Colon (tissue), 2 donors: ENCODE data around the gene LMNA.
"Not testable (repeated sequence)": the region's sequence is repeated elsewhere in the genome, so short reads cannot be mapped to it uniquely, and the experiment has no call there.

ENCODE experiments used
- FAIRE-seq: peaks from 2 replicates; lab custom pipeline; 2012; peaks lifted over from hg19 to GRCh38; lab: Jason Lieb, UNC
- donor health status: control.
- donor health status: control.

The LMNA gene

GRCh38 chr1:156122086-156122485 lies 7.6 kb downstream of the LMNA start:
- no peak for FAIRE-seq

GRCh38 chr1:156122519-156123355 lies 8.2 kb downstream of the LMNA start:
- no peak for FAIRE-seq

GRCh38 chr1:156123356-156124196 lies 9.1 kb downstream of the LMNA start:
- no peak for FAIRE-seq

- no peak for FAIRE-seq
These were observed 10.3 kb downstream of the LMNA start for GRCh38 chr1:156124557-156125483.

- FAIRE-seq = not testable (repeated sequence)
These were observed 11.0 kb downstream of the LMNA start for GRCh38 chr1:156125544-156125943.

GRCh38 chr1:156126043-156126629 lies 11.6 kb downstream of the LMNA start:
- no peak for FAIRE-seq

GRCh38 chr1:156126630-156127534 lies 12.4 kb downstream of the LMNA start:
- FAIRE-seq = no peak

GRCh38 chr1:156128308-156128653 lies 13.8 kb downstream of the LMNA start:
- no peak for FAIRE-seq

- no peak for FAIRE-seq
These were observed 14.4 kb downstream of the LMNA start for GRCh38 chr1:156128654-156129597.

- no peak for FAIRE-seq
These were observed 15.4 kb downstream of the LMNA start for GRCh38 chr1:156129687-156130577.

GRCh38 chr1:156130578-156130942 lies 16.0 kb downstream of the LMNA start:
- no peak for FAIRE-seq

GRCh38 chr1:156134716-156135435 lies 20.4 kb downstream of the LMNA start:
- FAIRE-seq = no peak

GRCh38 chr1:156135930-156136871 lies 21.7 kb downstream of the LMNA start:
- FAIRE-seq = no peak

GRCh38 chr1:156136970-156137483 lies 22.5 kb downstream of the LMNA start:
- no peak for FAIRE-seq

- no peak for FAIRE-seq
These were observed 24.0 kb downstream of the LMNA start for GRCh38 chr1:156138458-156138867.

- FAIRE-seq = no peak
These were observed 26.6 kb downstream of the LMNA start for GRCh38 chr1:156140879-156141707.
